HG03108 (cell line): ENCODE results near the gene ANK2.

Source experiments
- ATAC-seq: cut with Tn5 transposase; IDR thresholded peaks from one replicate; pipeline ENCODE4 v1.9.1; 2021; ENCODE audit warnings: moderate library complexity; ENCODE audit not compliant: unreplicated experiment

The ANK2 gene

DNA sequence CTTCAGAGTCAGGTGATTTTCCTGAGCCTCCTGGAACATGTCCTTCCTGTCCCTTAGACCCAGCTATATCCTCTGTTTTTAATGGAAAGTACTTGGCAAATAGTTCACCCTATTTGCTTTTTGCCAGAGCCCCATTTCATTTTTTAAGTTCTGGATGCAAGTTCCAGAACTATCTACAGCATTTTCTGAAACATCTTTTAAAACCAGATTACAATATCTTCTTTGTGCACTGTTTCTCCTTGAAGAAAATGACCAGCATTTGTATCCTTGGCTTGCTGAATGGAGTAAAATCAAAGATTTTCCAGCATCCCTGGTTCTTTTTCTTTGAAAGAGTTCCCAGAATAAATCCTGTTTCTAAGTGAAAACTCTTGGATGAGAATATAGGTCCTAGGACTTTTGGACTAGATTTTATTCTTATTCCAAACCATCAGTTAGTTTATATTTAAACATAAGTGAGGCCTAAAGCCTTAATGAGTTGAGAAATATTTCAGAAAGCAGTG lies 224.3 kb downstream of the ANK2 start:
- no peak for ATAC-seq

- ATAC-seq, result no peak
Measured at GRCh38 chr4:113276464-113277170, 227.2 kb downstream of the ANK2 start.

GRCh38 chr4:113278324-113278934 lies 229.0 kb downstream of the ANK2 start:
- peak; percentile 99 for ATAC-seq

- no peak for ATAC-seq
Measured at GRCh38 chr4:113285501-113285900, 236.0 kb downstream of the ANK2 start.

GRCh38 chr4:113288257-113288656 lies 238.8 kb downstream of the ANK2 start:
- ATAC-seq, result no peak

GRCh38 chr4:113288696-113289095 lies 239.2 kb downstream of the ANK2 start:
- ATAC-seq, result no peak

- no peak for ATAC-seq
Measured at GRCh38 chr4:113289766-113290165, 240.3 kb downstream of the ANK2 start.

DNA sequence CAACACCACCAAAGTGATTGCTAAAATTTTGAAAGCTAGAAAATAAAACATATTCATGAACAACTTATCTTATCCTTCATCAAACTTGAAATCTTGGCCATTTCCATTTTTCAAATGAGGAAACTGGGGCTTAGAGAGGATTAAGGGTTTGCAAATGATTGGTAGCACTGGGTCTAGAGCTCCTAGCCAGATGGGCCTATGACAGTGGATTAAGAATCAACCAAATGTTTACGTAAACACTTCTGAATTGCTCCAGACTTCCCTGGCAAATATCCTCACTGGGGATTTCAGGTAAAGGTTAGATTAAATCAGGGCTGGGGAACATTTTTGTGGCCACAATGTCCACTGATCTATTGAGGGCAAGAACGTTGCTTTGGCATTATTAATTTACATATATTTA lies 241.2 kb downstream of the ANK2 start:
- no peak for ATAC-seq

DNA sequence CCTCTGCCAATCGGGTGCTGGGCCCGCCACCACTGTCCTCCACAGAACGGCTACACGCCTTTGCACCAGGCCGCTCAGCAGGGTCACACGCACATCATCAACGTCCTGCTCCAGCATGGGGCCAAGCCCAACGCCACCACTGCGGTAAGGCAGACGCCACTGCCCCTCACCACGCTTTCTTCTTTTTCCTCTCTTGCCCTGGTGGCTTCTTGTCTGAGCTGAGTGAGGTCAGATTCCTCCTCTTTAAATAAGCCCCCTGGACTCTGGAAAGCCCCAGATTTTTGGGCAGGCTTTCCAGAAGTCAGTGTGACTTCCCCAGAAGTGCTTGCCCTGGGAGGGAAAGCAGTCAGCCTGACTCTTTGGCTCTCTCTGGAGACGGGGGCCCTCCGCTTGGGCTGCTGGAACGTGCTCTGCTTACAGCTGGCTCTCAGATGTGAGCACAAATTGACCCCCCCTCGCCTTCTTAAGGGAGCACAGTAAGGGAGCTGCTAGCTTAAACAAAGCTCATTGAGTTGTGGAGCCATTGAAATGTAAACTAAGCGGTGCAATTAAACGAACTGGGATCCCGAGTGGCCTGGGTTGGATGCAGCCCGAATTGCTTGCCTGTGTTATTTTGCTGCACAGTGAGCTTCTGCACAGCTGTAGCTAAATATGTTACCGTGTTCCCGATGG lies 243.1 kb downstream of the ANK2 start:
- ATAC-seq, result no peak

- ATAC-seq, result no peak
Measured at GRCh38 chr4:113293043-113293560, 243.6 kb downstream of the ANK2 start.

DNA sequence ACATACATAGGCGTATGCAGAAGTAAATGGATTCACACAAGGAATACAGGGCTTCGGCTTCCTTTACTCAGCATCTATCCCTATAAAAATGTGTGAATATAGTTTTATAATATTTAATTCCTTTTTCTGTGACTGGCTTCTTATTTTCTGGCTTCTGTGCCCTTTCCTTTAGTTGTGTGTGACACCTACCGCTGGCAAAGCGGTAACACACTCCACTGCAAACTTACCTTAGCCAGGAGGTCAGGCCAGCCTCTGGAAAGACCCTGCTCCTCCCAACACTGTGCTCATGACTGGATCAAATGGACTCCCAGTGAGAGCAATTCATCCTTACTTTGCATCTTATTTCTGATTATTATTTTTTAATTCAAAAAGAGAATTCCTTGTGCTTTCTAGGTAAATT lies 244.2 kb downstream of the ANK2 start:
- ATAC-seq, result no peak

- ATAC-seq, result no peak
Measured at GRCh38 chr4:113294908-113295307, 245.5 kb downstream of the ANK2 start.

- ATAC-seq, result no peak
Measured at GRCh38 chr4:113300471-113300928, 251.0 kb downstream of the ANK2 start.

DNA sequence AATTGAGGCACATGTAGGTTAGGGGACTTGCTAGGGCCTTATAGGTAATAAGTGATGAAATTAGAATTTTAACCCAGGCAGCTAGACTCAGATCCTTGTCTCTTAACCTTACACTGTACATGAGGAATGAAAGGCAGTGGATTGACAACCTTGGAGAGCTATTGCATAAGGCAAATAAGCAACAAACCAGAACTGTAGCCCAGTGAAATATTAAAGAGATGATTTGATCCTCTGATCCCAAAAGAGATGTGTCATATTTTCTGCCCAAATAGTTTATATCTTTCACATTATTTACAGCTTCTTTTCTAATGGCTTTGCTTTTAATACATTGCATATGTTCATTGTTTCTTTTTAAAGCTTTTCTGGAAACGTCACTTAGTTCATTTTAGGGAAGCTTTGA lies 252.6 kb downstream of the ANK2 start:
- no peak for ATAC-seq

DNA sequence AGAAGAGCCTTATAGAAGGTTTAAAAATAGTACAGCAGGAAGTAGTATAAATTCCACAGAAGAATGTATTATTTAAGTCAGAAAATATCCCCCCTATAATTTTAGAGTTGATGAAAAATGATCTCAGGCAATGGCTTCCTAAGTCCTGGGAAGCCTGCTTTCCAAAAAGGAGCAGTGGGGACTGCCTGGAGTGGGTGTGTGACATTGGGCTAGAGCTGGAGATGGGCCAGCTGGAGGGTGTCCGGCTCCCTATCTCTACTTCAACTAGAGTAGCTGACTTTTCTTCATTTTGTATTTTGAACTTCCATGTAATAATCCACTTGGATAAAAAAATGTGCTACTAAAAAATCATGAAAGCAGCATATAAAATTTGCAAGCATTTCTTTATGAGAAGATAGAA lies 253.9 kb downstream of the ANK2 start:
- ATAC-seq, result no peak

DNA sequence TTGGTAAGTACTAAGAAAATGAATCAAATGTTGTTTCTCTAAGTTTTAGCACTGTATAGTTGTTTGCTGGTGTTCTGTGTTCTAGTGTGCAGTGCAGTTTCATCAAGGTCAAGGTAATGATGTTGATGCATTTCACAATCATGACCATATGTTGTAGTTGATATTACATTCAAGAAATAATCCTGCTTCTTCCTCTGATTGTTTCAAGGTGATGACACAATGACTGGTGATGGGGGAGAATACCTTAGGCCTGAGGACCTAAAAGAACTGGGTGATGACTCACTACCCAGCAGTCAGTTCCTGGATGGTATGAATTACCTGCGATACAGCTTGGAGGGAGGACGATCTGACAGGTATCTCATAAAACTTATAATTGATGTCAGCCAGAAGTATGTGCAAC lies 261.6 kb downstream of the ANK2 start:
- ATAC-seq, result no peak

DNA sequence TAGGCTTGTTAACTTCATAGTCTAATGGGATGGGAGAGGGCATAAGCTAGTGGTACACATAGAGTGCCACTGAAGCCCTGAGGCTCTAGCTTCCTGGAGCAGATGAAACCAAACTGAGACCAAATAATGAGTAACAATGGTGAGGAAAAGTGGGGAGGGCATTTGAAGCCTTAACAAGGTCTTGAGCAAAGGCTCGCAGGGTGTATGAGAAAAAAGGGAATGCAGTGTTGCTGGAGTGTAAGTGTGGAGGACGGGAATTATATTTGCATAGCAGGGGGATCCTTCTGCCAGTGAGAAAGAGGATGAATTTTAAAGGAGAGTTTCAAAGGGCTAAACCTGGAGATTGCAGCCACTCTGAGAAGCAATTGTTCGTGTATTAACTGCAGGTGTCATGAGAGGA lies 263.1 kb downstream of the ANK2 start:
- no peak for ATAC-seq

DNA sequence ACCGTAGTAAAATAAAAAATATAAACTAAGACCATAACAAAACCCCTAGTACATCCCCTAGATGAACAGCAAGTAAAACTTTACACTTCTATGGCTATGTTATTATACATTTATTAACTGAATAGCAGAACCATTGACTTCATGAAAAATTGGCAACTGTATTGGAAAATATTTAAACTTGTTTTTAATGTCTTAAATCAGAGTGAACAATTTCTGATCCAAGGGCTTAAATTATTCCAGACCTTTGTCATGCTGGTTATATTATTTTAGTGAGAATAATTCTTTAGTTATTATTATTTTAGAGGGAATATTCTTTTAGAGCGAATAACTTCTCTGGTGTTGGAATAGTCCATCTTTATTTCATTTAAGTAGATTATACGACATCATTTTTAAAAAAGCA lies 265.0 kb downstream of the ANK2 start:
- no peak for ATAC-seq

DNA sequence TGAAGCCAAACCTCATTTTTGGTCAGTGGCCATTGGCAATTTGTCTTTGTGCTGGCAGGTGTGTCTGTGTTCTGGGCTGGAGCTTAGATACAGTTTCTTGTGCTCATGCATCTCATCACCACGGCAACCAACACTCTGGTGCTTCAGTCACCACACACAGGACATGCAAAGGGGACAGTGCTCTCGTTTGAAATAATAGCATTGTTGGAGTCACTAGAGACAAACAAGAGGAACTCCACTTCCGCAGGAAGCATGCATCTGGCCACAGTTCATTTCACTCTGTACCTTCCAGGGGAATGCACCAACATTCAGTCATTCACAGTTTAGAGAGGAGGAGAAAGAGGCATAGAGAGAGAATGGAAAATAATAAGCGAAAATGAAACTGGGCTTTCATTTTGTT lies 267.4 kb downstream of the ANK2 start:
- peak; percentile 97 for ATAC-seq

GRCh38 chr4:113317523-113317922 lies 268.1 kb downstream of the ANK2 start:
- ATAC-seq, result peak; percentile 9

GRCh38 chr4:113322736-113323135 lies 273.3 kb downstream of the ANK2 start:
- ATAC-seq, result no peak
